Neuronal stem cell (in vitro differentiated cells): Measurements from ENCODE around the gene CRACR2A.

Experiments used
- DNase-seq: peaks from one replicate; pipeline ENCODE4 v3.0.0-alpha.2; 2013; ENCODE audit warnings: low spot score
- H2AFZ ChIP-seq: one replicate; pipeline ENCODE4 v1.6.1; 2013; ENCODE audit warnings: mild to moderate bottlenecking, low read length, inconsistent platforms
- H2AK5ac ChIP-seq: 2 replicates; pipeline ENCODE4 v1.6.1; 2013; ENCODE audit warnings: low read depth, mild to moderate bottlenecking, inconsistent platforms, low read length, moderate library complexity, mixed read lengths
- H2BK120ac ChIP-seq: 2 replicates; pipeline ENCODE4 v1.6.1; 2013; ENCODE audit warnings: low read depth, mild to moderate bottlenecking, inconsistent platforms, low read length, moderate library complexity, mixed read lengths
- H2BK12ac ChIP-seq: one replicate; pipeline ENCODE4 v1.6.1; 2013; ENCODE audit warnings: low read length, inconsistent platforms
- H2BK15ac ChIP-seq: 2 replicates; pipeline ENCODE4 v1.6.1; 2013; ENCODE audit warnings: mild to moderate bottlenecking, low read length, inconsistent platforms, mixed read lengths
- H2BK5ac ChIP-seq: one replicate; pipeline ENCODE4 v1.6.1; 2013; ENCODE audit warnings: inconsistent platforms, mild to moderate bottlenecking, low read length, moderate library complexity
- H3K14ac ChIP-seq: one replicate; pipeline ENCODE4 v1.6.1; 2013; ENCODE audit warnings: low read length, inconsistent platforms
- H3K18ac ChIP-seq: 2 replicates; pipeline ENCODE4 v1.6.1; 2013; ENCODE audit warnings: low read length, inconsistent platforms
- H3K23ac ChIP-seq: 2 replicates; pipeline ENCODE4 v1.6.1; 2013; ENCODE audit warnings: low read depth, mild to moderate bottlenecking, mixed read lengths, low read length, inconsistent platforms; ENCODE audit not compliant: poor library complexity
- H3K27ac ChIP-seq: replicated peaks from 3 replicates; pipeline ENCODE4 v1.5.1; 2013; ENCODE audit warnings: low read length, inconsistent platforms
- H3K27me3 ChIP-seq, 3 experiments: 2 replicates each; pipeline ENCODE4 v1.6.1; 2013; ENCODE audit warnings: low read length in 3 of 3, mild to moderate bottlenecking in 2 of 3, inconsistent platforms in 1 of 3, low read depth in 1 of 3, mixed read lengths in 1 of 3, moderate library complexity in 1 of 3; ENCODE audit not compliant: control insufficient read depth in 3 of 3, insufficient read depth in 3 of 3
- H3K36me3 ChIP-seq, 2 donors: replicated peaks in 1 of 2; 2 replicates each; pipeline ENCODE4 v1.6.1; 2013; ENCODE audit warnings: low read length in 2 of 2; ENCODE audit not compliant: control insufficient read depth in 2 of 2, insufficient read depth in 2 of 2
- H3K4ac ChIP-seq: 2 replicates; pipeline ENCODE4 v1.6.1; 2013; ENCODE audit warnings: inconsistent platforms, mild to moderate bottlenecking, low read length, moderate library complexity
- H3K4me1 ChIP-seq, 2 donors: 1 replicate in 1 of 2; 2 replicates in 1 of 2; pipeline ENCODE4 v1.6.1; 2013; ENCODE audit warnings: low read length in 2 of 2, low read depth in 1 of 2; ENCODE audit not compliant: control insufficient read depth in 2 of 2, insufficient read depth in 1 of 2
- H3K4me2 ChIP-seq: one replicate; pipeline ENCODE4 v1.6.1; 2013; ENCODE audit warnings: mild to moderate bottlenecking, low read length, inconsistent platforms; ENCODE audit not compliant: insufficient read depth, poor library complexity, severe bottlenecking
- H3K4me3 ChIP-seq, 2 donors: 2 replicates each; pipeline ENCODE4 v1.5.1; 2013; ENCODE audit warnings: low read length in 2 of 2, mild to moderate bottlenecking in 2 of 2, inconsistent platforms in 1 of 2, moderate library complexity in 1 of 2
- H3K79me1 ChIP-seq: one replicate; pipeline ENCODE4 v1.6.1; 2013; ENCODE audit warnings: low read depth, mild to moderate bottlenecking, inconsistent platforms, low read length, moderate library complexity
- H3K9ac ChIP-seq: one replicate; pipeline ENCODE4 v1.6.1; 2013; ENCODE audit warnings: mild to moderate bottlenecking, low read depth, low read length, inconsistent platforms; ENCODE audit not compliant: poor library complexity
- H3K9me3 ChIP-seq, 2 donors: replicated peaks in 1 of 2; 2 replicates each; pipeline versions ENCODE3 to v1.6.1; 2013; ENCODE audit warnings: low read length in 2 of 2, mild to moderate bottlenecking in 2 of 2, inconsistent platforms in 1 of 2, low read depth in 1 of 2, mixed read lengths in 1 of 2, moderate library complexity in 1 of 2; ENCODE audit not compliant: control insufficient read depth in 2 of 2, insufficient read depth in 1 of 2
- H4K8ac ChIP-seq: one replicate; pipeline ENCODE4 v1.6.1; 2013; ENCODE audit warnings: low read depth, mild to moderate bottlenecking, inconsistent platforms, low read length, moderate library complexity
- H4K91ac ChIP-seq: one replicate; pipeline ENCODE4 v1.6.1; 2013; ENCODE audit warnings: low read length, low read depth, mild to moderate bottlenecking, inconsistent platforms; ENCODE audit not compliant: poor library complexity
- WGBS, 2 donors: extraction: QIAGEN DNeasy Blood & Tissue Kit; methylation state at CpG; one replicate each; pipeline ENCODE4 v1.1.7; 2013; ENCODE audit warnings: missing lambda C conversion rate in 2 of 2, mixed read lengths in 1 of 2; ENCODE audit not compliant: insufficient read length in 2 of 2, insufficient replicate concordance in 1 of 2; ENCODE audit errors: extremely low coverage in 2 of 2; 5-methylcytosine and 5-hydroxymethylcytosine counted together

The CRACR2A gene

GRCh38 chr12:3622822-3623690 is 129.9 kb downstream of the CRACR2A start:
- no peak overlapping the region for H4K8ac ChIP-seq
- H2AFZ ChIP-seq, result no peak overlapping the region
- no peak overlapping the region for H3K4me3 ChIP-seq
- H3K4ac ChIP-seq, result no peak overlapping the region
- WGBS, 2 donors, result no CpG with 5 or more reads among the region's 18 CpGs
- no peak overlapping the region for H3K14ac ChIP-seq
- H4K91ac ChIP-seq, result no peak overlapping the region
- H3K9ac ChIP-seq, result no peak overlapping the region
- DNase-seq, result no peak
- H2BK12ac ChIP-seq, result no peak overlapping the region
- H3K27ac ChIP-seq, result no peak overlapping the region
- no peak overlapping the region for H2AK5ac ChIP-seq
- no peaks in the 10 kb centered on the region for H3K9me3 ChIP-seq
- H3K4me2 ChIP-seq, result no peak overlapping the region
- H3K27me3 ChIP-seq, result no peaks in the 10 kb centered on the region
- H2BK5ac ChIP-seq, result no peak overlapping the region
- no peaks in the 10 kb centered on the region for H3K36me3 ChIP-seq
- no peak overlapping the region for H2BK120ac ChIP-seq
- no peaks in the 10 kb centered on the region for H3K79me1 ChIP-seq
- H3K4me1 ChIP-seq, result peaks cover 0 to 21% of the 10 kb centered on the region in 2 donors
- no peak overlapping the region for H3K18ac ChIP-seq
- no peak overlapping the region for H2BK15ac ChIP-seq
- no peak overlapping the region for H3K23ac ChIP-seq

GRCh38 chr12:3622021-3622821 is 130.7 kb downstream of the CRACR2A start:
- Histone ChIP-seq H2BK5ac (no peak overlapping the region), H3K4me3 (no peak overlapping the region), H4K8ac (no peak overlapping the region), H3K9me3 (no peaks in the 10 kb centered on the region), H4K91ac (no peak overlapping the region), H3K9ac (no peak overlapping the region), H2BK12ac (no peak overlapping the region), H3K27me3 (no peaks in the 10 kb centered on the region), H3K18ac (no peak overlapping the region), H3K27ac (no peak overlapping the region), H3K4me1 (peaks cover 0 to 21% of the 10 kb centered on the region in 2 donors), H3K4ac (no peak overlapping the region), H2BK15ac (no peak overlapping the region), H3K23ac (no peak overlapping the region), H2AK5ac (no peak overlapping the region), H3K79me1 (no peaks in the 10 kb centered on the region), H3K14ac (no peak overlapping the region), H2AFZ (no peak overlapping the region), H3K36me3 (no peaks in the 10 kb centered on the region), H3K4me2 (no peak overlapping the region), H2BK120ac (no peak overlapping the region)
- DNase-seq, result no peak
- WGBS, 2 donors, result no CpG with 5 or more reads among the region's 2 CpGs

GRCh38 chr12:3620856-3621255 is 132.1 kb downstream of the CRACR2A start:
- no peak overlapping the region for H3K4me2 ChIP-seq
- no peak overlapping the region for H3K4me3 ChIP-seq
- no peak overlapping the region for H2BK15ac ChIP-seq
- H3K4ac ChIP-seq, result no peak overlapping the region
- H3K79me1 ChIP-seq, result no peaks in the 10 kb centered on the region
- H3K18ac ChIP-seq, result no peak overlapping the region
- no peak overlapping the region for H3K9ac ChIP-seq
- peaks cover 0 to 21% of the 10 kb centered on the region in 2 donors for H3K4me1 ChIP-seq
- H3K36me3 ChIP-seq, result no peaks in the 10 kb centered on the region
- no peak overlapping the region for H2AFZ ChIP-seq
- no peak overlapping the region for H3K27ac ChIP-seq
- no peak overlapping the region for H3K23ac ChIP-seq
- no peak overlapping the region for H3K14ac ChIP-seq
- no CpG with 5 or more reads among the region's 7 CpGs for WGBS, 2 donors
- DNase-seq, result no peak
- H3K27me3 ChIP-seq, result no peaks in the 10 kb centered on the region
- no peak overlapping the region for H2BK120ac ChIP-seq
- H2BK5ac ChIP-seq, result no peak overlapping the region
- H4K91ac ChIP-seq, result no peak overlapping the region
- no peak overlapping the region for H2BK12ac ChIP-seq
- H2AK5ac ChIP-seq, result no peak overlapping the region
- no peaks in the 10 kb centered on the region for H3K9me3 ChIP-seq
- no peak overlapping the region for H4K8ac ChIP-seq

- no peak overlapping the region for H4K91ac ChIP-seq
These were observed 135.3 kb downstream of the CRACR2A start for GRCh38 chr12:3617565-3617964.

More at GRCh38 chr12:3617565-3617964, 135.3 kb downstream of the CRACR2A start:
- no peak overlapping the region for H2BK15ac ChIP-seq
- no peaks in the 10 kb centered on the region for H3K27me3 ChIP-seq
- peaks cover 9 to 17% of the 10 kb centered on the region in 2 donors for H3K4me1 ChIP-seq
- H2BK120ac ChIP-seq, result no peak overlapping the region
- H4K8ac ChIP-seq, result no peak overlapping the region
- H3K4me3 ChIP-seq, result no peak overlapping the region
- no peak overlapping the region for H2AFZ ChIP-seq
- H3K36me3 ChIP-seq, result no peaks in the 10 kb centered on the region
- H3K79me1 ChIP-seq, result no peaks in the 10 kb centered on the region
- H3K4ac ChIP-seq, result no peak overlapping the region
- H2BK12ac ChIP-seq, result no peak overlapping the region
- no peak overlapping the region for H3K18ac ChIP-seq
- H3K9me3 ChIP-seq, result no peaks in the 10 kb centered on the region
- no peak for DNase-seq
- no peak overlapping the region for H3K27ac ChIP-seq
- H3K14ac ChIP-seq, result no peak overlapping the region
- no peak overlapping the region for H2AK5ac ChIP-seq
- no peak overlapping the region for H2BK5ac ChIP-seq
- H3K23ac ChIP-seq, result no peak overlapping the region
- WGBS, 2 donors, result no CpG with 5 or more reads among the region's 4 CpGs
- no peak overlapping the region for H3K4me2 ChIP-seq
- H3K9ac ChIP-seq, result no peak overlapping the region
